GM21381 (cell line): ENCODE results near the gene BIN1.

Source experiments
- ATAC-seq: cut with Tn5 transposase; IDR thresholded peaks from one replicate; pipeline ENCODE4 v1.9.1; 2021; ENCODE audit warnings: mild to moderate bottlenecking, moderate library complexity; ENCODE audit not compliant: unreplicated experiment

The BIN1 gene

DNA sequence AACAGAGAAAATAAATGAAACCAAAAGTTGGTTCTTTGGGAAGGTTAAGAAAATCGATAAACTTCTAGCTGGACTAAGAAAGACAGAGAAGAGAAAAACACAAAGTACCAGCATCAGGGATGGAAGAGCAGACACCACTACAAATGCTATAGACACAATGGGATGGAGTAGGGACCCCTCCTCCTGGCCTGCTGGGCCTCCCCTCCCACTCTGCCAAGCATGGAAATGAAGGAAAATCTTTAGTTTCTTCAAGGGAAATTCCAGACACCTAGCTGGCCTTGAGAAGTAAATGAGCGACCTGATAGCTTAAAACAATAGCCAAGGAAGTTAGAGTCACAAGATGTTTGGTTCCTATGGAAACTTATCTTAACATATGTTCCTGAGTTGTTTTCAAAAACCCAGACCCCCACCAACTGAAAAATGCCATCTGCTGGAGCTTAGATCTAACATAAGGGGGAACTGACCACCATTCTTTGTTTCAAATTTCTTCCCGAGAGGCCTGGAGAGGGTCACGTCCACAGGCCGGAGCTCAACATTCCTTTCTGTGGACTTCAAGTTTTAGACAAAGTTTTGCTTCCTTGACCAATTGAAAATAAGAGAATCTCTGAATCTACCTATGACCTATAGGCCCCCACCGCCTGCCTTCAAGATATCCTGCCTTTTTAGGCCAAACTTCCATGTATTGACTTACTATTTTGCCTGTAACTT is 101.9 kb downstream of the BIN1 start:
- ATAC-seq = no peak

DNA sequence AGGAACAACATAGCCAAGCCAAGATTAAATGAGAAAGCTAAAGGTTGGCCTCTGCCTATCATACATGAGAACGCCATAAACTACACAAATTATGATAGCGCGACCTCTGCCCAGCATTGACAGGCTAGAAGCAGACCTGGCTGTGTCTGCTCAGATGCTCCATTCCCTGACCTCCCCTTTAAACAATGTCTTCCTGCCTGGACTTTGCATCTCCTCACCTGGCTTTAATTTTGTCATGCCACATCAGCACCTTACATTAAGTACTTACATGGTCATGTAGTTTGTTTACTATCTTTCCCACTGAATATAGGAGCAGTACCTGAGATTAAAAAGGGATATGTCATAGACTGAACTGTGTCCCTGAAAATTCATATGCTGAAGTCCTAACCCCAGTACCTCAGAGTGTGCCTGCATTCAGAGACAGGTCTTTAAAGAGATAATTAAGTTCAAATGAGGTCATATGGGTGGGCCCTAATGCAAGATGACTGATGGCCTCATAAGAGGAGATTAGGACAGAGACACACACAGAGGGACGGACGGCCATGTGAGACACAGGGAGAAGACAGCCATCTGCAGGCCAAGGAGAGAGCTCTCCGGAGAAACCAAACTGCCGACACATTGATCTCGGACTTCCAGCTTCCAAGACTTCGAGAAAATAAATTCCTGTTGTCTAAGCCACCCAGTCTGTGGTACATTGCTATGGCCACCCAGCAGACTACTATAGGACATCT is 103.7 kb downstream of the BIN1 start:
- no peak for ATAC-seq

DNA sequence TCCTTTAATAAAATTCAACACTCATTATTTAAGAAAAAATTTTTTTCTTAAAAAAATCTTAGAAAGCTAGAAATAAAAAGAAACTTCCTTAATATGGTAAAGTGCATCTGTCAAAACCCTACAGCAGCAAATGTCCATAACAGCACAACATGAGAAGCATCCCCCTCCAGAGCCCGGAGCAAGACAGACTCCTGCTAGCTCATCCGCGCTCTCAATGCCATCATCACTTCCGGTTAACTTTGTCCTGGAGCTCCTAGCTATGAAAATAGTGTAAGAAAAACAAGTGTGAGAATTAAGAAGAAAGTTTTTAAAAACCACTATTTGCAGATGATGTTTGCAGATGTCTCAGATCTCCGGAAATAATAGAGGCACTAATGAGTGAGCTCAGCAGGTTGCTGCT is 105.2 kb downstream of the BIN1 start:
- ATAC-seq = no peak

DNA sequence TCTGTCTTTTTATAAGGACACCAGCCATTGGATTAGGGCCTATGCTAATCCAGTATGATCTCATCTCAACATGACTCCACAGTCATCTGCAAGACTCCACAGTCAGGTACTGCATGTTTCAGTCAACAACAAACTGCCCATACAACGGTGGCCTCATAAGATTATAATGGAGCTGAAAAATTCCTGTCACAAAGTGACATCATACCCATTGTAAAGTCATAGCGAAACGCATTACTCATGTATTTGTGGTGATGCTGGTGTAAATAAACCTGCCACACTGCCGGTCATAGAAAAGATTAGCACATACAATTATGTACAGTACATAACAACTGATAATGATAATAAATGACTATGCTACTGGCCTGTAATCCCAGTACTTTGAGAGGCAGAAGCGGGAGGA is 106.0 kb downstream of the BIN1 start:
- no peak for ATAC-seq

DNA sequence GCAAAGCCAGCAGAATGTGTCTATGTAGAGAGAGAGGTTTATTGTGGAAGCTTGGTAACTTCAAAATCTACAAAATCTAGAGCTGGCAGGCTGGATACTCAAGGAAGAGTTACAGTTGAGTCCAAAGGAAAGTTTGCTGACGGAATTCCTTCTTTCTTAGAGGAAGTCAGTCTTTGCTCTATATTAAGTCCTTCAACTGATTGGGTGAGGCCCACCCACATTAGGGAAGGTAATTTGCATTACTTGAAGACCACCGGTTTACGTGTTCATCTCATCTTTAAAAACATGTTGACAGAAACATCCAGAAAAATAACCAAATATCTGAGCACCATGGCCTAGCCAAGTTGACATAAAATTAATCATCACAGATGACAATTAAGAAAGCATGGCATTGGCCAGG is 106.8 kb downstream of the BIN1 start:
- ATAC-seq = no peak

DNA sequence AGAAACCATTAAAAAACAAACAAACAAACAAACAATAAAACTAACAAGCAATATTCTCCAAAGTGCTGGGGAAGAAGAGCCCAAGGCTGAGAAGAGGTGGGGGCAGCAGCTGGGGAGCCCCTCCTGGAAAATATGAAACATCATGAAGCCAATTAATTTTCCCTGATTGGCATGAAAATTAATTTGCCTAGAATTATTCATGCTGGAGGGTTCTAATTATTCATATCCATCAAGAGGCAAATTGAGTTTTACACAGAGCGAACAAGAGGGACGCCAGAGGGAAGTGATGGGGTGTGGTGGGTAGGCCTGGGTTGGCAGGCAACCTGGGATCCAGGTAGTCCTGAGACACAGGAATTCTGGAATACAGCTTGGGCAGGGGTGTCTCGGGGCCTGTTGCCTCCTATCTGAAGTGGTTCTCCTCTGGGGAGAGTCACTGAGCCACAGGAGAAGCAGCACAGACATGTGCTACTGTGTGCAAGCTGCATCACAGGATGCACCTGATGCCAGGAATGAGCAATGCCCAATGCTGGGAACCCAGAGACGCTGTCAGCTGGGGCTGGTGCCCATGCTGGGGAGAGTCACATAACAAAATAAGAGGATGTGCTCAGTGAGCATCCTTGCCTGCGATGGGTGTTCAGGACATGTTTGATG is 107.7 kb downstream of the BIN1 start:
- no peak for ATAC-seq

DNA sequence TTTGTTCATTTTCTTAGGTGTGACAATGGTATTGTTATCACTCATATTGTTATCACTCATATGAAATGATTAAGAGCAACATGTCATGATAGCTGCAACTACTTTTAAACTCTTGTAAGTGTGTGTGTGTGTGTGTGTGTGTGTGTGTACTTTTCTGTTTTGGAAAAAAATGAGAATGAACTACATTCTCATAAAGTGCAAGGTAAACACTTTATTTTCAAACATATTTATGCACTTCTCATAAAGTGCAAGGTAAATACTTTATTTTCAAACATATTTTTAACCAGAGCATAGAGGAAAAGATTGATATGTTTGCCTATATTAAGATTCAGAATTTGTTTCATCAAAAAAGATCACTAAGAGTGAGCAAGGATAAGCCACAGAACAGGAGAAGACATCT is 108.5 kb downstream of the BIN1 start:
- no peak for ATAC-seq
